GM23338 (cell line): Measurements from ENCODE around the gene ZNF23. TPM values are rescaled to one million over a fixed set of nuclear protein-coding genes. Genes with fewer than 3 reads are reported as not detected.

Source experiments
- ATAC-seq: fragments of 200-7000 bp; cut with Tn5 transposase; 3 replicates; pipeline ENCODE4 v1.9.1; 2020
- DNase-seq: peaks from one replicate; pipeline ENCODE4 v3.0.0-alpha.2; 2015; ENCODE audit warnings: low spot score
- H2AFZ ChIP-seq: fragments of 200-600 bp; sonication (generic); 2 replicates; pipeline ENCODE4 v1.8.0; 2016; ENCODE audit warnings: antibody characterized with exemption, mild to moderate bottlenecking, moderate library complexity
- H3F3A ChIP-seq: fragments of 200-600 bp; sonication (generic); replicated peaks from 2 replicates; pipeline ENCODE4 v1.8.0; 2017; ENCODE audit warnings: antibody characterized with exemption, mixed run types, low read depth
- H3K27ac ChIP-seq: fragments of 200-600 bp; sonication (generic); 2 replicates; pipeline ENCODE4 v1.6.1; 2016; ENCODE audit warnings: low read depth
- H3K27me3 ChIP-seq: fragments of 200-600 bp; sonication (generic); 2 replicates; pipeline ENCODE4 v1.8.0; 2016; ENCODE audit warnings: mild to moderate bottlenecking, mixed run types, moderate library complexity; ENCODE audit not compliant: insufficient read depth
- H3K36me3 ChIP-seq: fragments of 200-600 bp; sonication (generic); 2 replicates; pipeline ENCODE4 v1.8.0; 2016; ENCODE audit warnings: mild to moderate bottlenecking; ENCODE audit not compliant: insufficient read depth
- H3K4me1 ChIP-seq: fragments of 200-600 bp; sonication (generic); 2 replicates; pipeline ENCODE4 v1.8.0; 2016; ENCODE audit warnings: mild to moderate bottlenecking, moderate library complexity; ENCODE audit not compliant: insufficient read depth
- H3K4me2 ChIP-seq: fragments of 200-600 bp; sonication (generic); 2 replicates; pipeline ENCODE4 v1.7.1; 2017; ENCODE audit warnings: mixed run types
- H3K4me3 ChIP-seq: fragments of 200-600 bp; sonication (generic); 2 replicates; pipeline ENCODE4 v1.6.1; 2016; ENCODE audit warnings: mixed run types
- H3K79me2 ChIP-seq: fragments of 200-600 bp; sonication (generic); replicated peaks from 2 replicates; pipeline ENCODE4 v1.8.0; 2017; ENCODE audit warnings: mild to moderate bottlenecking; ENCODE audit not compliant: insufficient read depth
- H3K9me2 ChIP-seq: fragments of 200-600 bp; sonication (generic); 2 replicates; pipeline ENCODE4 v1.8.0; 2017; ENCODE audit not compliant: insufficient read depth
- H4K20me1 ChIP-seq: fragments of 200-600 bp; sonication (generic); replicated peaks from 2 replicates; pipeline ENCODE4 v1.8.0; 2017; ENCODE audit warnings: mild to moderate bottlenecking; ENCODE audit not compliant: insufficient read depth
- H3K27ac Mint-ChIP-seq: 2 replicates; pipeline ENCODE4 v1.8.0; 2020; ENCODE audit warnings: inconsistent platforms, mild to moderate bottlenecking, moderate library complexity, mixed read lengths
- H3K27me3 Mint-ChIP-seq: 3 replicates; pipeline ENCODE4 v1.8.0; 2022; ENCODE audit warnings: low read depth, mild to moderate bottlenecking, moderate library complexity, mixed read lengths, inconsistent platforms; ENCODE audit not compliant: insufficient read depth, poor library complexity
- H3K36me3 Mint-ChIP-seq: 3 replicates; pipeline ENCODE4 v1.8.0; 2021; ENCODE audit warnings: low read depth, mild to moderate bottlenecking, inconsistent platforms, moderate library complexity, mixed read lengths
- H3K4me1 Mint-ChIP-seq: 3 replicates; pipeline ENCODE4 v1.8.0; 2020; ENCODE audit warnings: mild to moderate bottlenecking, inconsistent platforms, mixed read lengths
- H3K4me3 Mint-ChIP-seq: 3 replicates; pipeline ENCODE4 v1.8.0; 2021; ENCODE audit warnings: moderate library complexity, mild to moderate bottlenecking, inconsistent platforms, mixed read lengths
- H3K9me3 Mint-ChIP-seq: 3 replicates; pipeline ENCODE4 v1.8.0; 2020; ENCODE audit warnings: moderate library complexity, mild to moderate bottlenecking, inconsistent platforms, mixed read lengths
- CREB1 ChIP-seq: fragments of 250-450 bp; sonication (Bioruptor Pico); IDR thresholded peaks from 2 replicates; pipeline ENCODE4 v1.5.0; 2020; ENCODE audit warnings: low read depth, mild to moderate bottlenecking, moderate library complexity
- ETS1 ChIP-seq: IDR thresholded peaks from 2 replicates; pipeline ENCODE4 v1.6.1; 2016; ENCODE audit warnings: antibody characterized with exemption
- EZH2 ChIP-seq: fragments of 200-600 bp; sonication (generic); IDR thresholded peaks from one replicate; pipeline ENCODE4 v1.8.0; 2017; ENCODE audit warnings: antibody characterized with exemption, mild to moderate bottlenecking, low read depth; ENCODE audit not compliant: unreplicated experiment
- JUNB ChIP-seq: IDR thresholded peaks from one replicate; pipeline ENCODE4 v1.6.1; 2016; ENCODE audit warnings: antibody characterized with exemption; ENCODE audit not compliant: unreplicated experiment
- NANOG ChIP-seq: IDR thresholded peaks from 2 replicates; pipeline ENCODE4 v1.6.1; 2016; ENCODE audit warnings: antibody characterized with exemption, borderline replicate concordance
- POLR2AphosphoS5 ChIP-seq: IDR thresholded peaks from 2 replicates; pipeline ENCODE4 v1.6.1; 2016; ENCODE audit warnings: antibody characterized with exemption, low read depth
- STAT1 ChIP-seq: IDR thresholded peaks from one replicate; pipeline ENCODE4 v1.6.1; 2016; ENCODE audit warnings: antibody characterized with exemption; ENCODE audit not compliant: unreplicated experiment
- ZNF114 ChIP-seq: fragments of 250-450 bp; sonication (Bioruptor Pico); IDR thresholded peaks from 2 replicates; pipeline ENCODE4 v1.5.0; 2020; ENCODE audit warnings: mild to moderate bottlenecking, moderate library complexity
- polyA plus RNA-seq: library from polyadenylated mRNA; unstranded; fragments of >200 nt; fragmentation: Nextera tagmentation; extraction: Ambion mirVana; gene quantifications from 2 replicates; pipeline ENCODE4 v1.2.1, GENCODE V29; 2016
- total RNA-seq: library from RNA; depleted of rRNA; stranded (reverse); fragments of >200 nt; shearing (Covaris generic); gene quantifications from 2 replicates; pipeline ENCODE4 v1.2.3, GENCODE V29; 2014
- TF ChIP-seq, protein P1 (sequence below), 2 experiments: fragments of 200-600 bp in 1 of 2; sonication (generic) in 1 of 2; conservative IDR thresholded peaks; 2 replicates each; pipeline versions ENCODE4 v1.5.1 to v1.6.1; 2016 to 2017; ENCODE audit warnings: antibody characterized with exemption in 2 of 2, low read depth in 2 of 2, mild to moderate bottlenecking in 2 of 2, moderate library complexity in 1 of 2

ZNF23 gene
- total and polyA plus RNA-seq, 2 experiments from 2014 or later, result 8.4 to 8.8 TPM

DNA sequence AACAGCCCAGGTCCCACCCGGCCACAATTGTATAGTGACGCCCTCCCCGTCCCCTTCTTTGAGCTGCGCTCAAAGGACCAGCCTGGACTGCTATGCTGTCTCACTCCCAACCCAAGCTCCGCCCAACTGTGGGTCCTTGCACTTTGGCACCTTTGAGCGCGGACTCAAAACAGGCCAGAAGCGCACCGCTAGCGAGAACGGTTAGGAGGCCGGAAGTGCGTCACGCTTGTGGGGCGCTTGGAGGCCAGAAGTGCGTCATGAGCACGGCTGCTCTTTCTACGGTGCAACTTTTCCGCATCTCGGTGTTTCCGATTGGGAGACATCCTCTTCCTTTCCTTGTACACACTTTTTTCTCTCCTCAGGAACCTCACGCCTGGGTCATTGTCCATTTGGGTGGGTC, 27.1 kb upstream of the ZNF23 start, which contains the start of gene ZNF19:
TSS of gene ZNF19 (minus strand) at position 203 of the 400 bp plus-strand sequence. CDS start 7,210 bp downstream, outside the sequence.
- Histone ChIP-seq H2AFZ (peak within 1 kb of the TSS; percentile 76; the same call in 1 of the 2 replicates), H3K4me2 (no peak within 1 kb of the TSS), H4K20me1 (no peaks in the 10 kb centered on the region), H3K27ac (no peak within 1 kb of the TSS), H3K36me3 (no peaks in the 10 kb centered on the region), H3K27me3 (no peaks in the 10 kb centered on the region), H3K9me2 (no peaks in the 10 kb centered on the region), H3F3A (no peaks in the 10 kb centered on the region), H3K79me2 (no peaks in the 10 kb centered on the region), H3K4me3 (no peak within 1 kb of the TSS), H3K4me1 (no peaks in the 10 kb centered on the region; the same call in 1 of the 2 replicates)
- peak; percentile 20 for DNase-seq
- Mint-ChIP-seq H3K4me1 (no peaks in the 10 kb centered on the region), H3K27me3 (no peaks in the 10 kb centered on the region), H3K27ac (no peak within 1 kb of the TSS), H3K4me3 (no peak within 1 kb of the TSS), H3K9me3 (no peaks in the 10 kb centered on the region), H3K36me3 (no peaks in the 10 kb centered on the region)
- TF ChIP-seq ETS1 (no peak), POLR2AphosphoS5 (no peak), JUNB (no peak), NANOG (no peak), STAT1 (no peak), CREB1 (CRISPR knock-in tag) (no peak), EZH2 (no peak), ZNF114 (CRISPR knock-in tag) (no peak)
- no peak for ATAC-seq

GRCh38 chr16:71484006-71484893, 22.2 kb upstream of the ZNF23 start:
- ATAC-seq (peak; percentile 96), DNase-seq (peak; percentile 93)
- H3K36me3 ChIP-seq, result no peaks in the 10 kb centered on the region
- H3K9me2 ChIP-seq, result no peaks in the 10 kb centered on the region
- no peaks in the 10 kb centered on the region for H3K9me3 Mint-ChIP-seq
- TF ChIP-seq POLR2AphosphoS5 (peak; percentile 82; the same call in 1 of the 2 replicates), NANOG (no peak), CREB1 (CRISPR knock-in tag) (peak; percentile 92)
- TF ChIP-seq, protein P1, sequence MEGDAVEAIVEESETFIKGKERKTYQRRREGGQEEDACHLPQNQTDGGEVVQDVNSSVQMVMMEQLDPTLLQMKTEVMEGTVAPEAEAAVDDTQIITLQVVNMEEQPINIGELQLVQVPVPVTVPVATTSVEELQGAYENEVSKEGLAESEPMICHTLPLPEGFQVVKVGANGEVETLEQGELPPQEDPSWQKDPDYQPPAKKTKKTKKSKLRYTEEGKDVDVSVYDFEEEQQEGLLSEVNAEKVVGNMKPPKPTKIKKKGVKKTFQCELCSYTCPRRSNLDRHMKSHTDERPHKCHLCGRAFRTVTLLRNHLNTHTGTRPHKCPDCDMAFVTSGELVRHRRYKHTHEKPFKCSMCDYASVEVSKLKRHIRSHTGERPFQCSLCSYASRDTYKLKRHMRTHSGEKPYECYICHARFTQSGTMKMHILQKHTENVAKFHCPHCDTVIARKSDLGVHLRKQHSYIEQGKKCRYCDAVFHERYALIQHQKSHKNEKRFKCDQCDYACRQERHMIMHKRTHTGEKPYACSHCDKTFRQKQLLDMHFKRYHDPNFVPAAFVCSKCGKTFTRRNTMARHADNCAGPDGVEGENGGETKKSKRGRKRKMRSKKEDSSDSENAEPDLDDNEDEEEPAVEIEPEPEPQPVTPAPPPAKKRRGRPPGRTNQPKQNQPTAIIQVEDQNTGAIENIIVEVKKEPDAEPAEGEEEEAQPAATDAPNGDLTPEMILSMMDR (conservative IDR thresholded peaks at IDR 0.05; ENCODE audit: low read depth in 2 of 2), result no peak
- no peaks in the 10 kb centered on the region; the same call in none of the 2 replicates for H3K4me1 ChIP-seq
- no peaks in the 10 kb centered on the region for H3K27me3 ChIP-seq
- H3K27me3 Mint-ChIP-seq, result no peaks in the 10 kb centered on the region
- H3K4me2 ChIP-seq, result peak overlapping the region; percentile 74
- H3F3A ChIP-seq, result no peaks in the 10 kb centered on the region
- peaks cover 7% of the 10 kb centered on the region; the same call in 2 of the 3 replicates for H3K4me1 Mint-ChIP-seq
- peak overlapping the region; percentile 82 for H3K4me3 Mint-ChIP-seq
- H3K79me2 ChIP-seq, result no peaks in the 10 kb centered on the region
- H3K27ac Mint-ChIP-seq, result peak overlapping the region; percentile 74
- peak overlapping the region; percentile 80 for H3K4me3 ChIP-seq
- no peaks in the 10 kb centered on the region for H4K20me1 ChIP-seq
- peak overlapping the region; percentile 96 for H3K27ac ChIP-seq
- H2AFZ ChIP-seq, result peak overlapping the region; percentile 95
- no peaks in the 10 kb centered on the region for H3K36me3 Mint-ChIP-seq
